KOPT-K1 (cell line): ENCODE data around the gene PLPPR5.

ENCODE experiments used
- H3K27ac ChIP-seq: fragments of 200-600 bp; sonication (generic); 2 replicates; pipeline ENCODE4 v1.5.1; 2016; ENCODE audit warnings: antibody characterized with exemption, mild to moderate bottlenecking, low read depth, low read length; ENCODE audit not compliant: poor library complexity, severe bottlenecking
- H3K36me3 ChIP-seq: fragments of 200-600 bp; sonication (generic); 2 replicates; pipeline ENCODE4 v1.5.1; 2017; ENCODE audit warnings: antibody characterized with exemption, mild to moderate bottlenecking, low read length, moderate library complexity; ENCODE audit not compliant: insufficient read depth
- H3K9me3 ChIP-seq: fragments of 200-600 bp; sonication (generic); 2 replicates; pipeline ENCODE4 v1.5.1; 2017; ENCODE audit warnings: antibody characterized with exemption, low read length, mild to moderate bottlenecking; ENCODE audit not compliant: insufficient read depth, poor library complexity, severe bottlenecking

The PLPPR5 gene

DNA sequence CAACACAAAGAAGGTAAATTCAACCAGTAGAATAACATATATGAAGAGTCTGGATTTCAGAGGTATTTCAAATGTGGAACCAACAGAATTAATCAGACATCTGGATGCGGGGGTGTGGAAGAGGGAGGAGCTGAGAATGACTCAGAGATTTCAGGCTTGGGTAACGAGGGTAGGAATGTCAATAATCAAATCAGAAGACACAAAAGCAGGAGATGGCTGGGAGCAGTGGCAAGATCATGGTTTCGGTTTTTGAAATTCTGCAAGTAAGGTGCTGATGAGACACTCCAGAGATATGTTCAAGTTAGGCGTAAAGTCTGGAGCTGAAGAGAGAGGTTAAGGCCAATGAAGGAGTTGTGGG is 64.0 kb downstream of the PLPPR5 start:
- H3K27ac ChIP-seq: no peak overlapping the region
- no peaks in the 10 kb centered on the region for H3K9me3 ChIP-seq
- H3K36me3 ChIP-seq: no peaks in the 10 kb centered on the region

DNA sequence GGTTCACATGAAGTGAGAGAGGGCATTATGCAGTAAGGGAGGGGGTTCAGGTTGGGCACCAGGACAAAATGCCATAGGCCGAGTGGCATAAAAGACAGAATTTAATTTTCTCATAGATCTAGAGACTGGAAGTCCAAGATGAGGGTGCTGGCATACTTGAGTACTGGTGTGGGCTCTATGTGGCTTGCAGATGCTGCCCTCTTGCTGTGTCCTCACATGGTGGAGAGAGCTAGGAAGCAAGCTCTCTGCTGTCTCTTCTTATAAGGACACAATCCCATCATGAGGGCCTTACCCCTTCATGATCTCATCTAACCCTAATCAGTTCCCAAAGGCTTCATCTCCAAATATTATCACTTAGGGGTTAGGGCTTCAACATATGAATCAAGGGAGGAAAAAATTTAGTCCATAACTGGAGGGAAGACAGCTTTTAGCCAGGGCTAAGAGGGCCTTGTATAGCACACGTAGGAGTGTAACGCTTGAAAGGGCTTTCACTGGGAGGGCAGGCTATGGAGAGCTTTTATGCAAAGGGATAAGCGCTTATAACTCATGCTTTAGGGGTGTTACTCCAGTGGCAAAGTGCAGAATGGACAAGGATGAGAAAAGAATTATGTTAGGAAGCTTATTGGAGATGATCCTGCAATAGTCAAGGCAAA is 64.5 kb downstream of the PLPPR5 start:
- Histone ChIP-seq H3K36me3 (no peaks in the 10 kb centered on the region), H3K9me3 (no peaks in the 10 kb centered on the region), H3K27ac (no peak overlapping the region)

DNA sequence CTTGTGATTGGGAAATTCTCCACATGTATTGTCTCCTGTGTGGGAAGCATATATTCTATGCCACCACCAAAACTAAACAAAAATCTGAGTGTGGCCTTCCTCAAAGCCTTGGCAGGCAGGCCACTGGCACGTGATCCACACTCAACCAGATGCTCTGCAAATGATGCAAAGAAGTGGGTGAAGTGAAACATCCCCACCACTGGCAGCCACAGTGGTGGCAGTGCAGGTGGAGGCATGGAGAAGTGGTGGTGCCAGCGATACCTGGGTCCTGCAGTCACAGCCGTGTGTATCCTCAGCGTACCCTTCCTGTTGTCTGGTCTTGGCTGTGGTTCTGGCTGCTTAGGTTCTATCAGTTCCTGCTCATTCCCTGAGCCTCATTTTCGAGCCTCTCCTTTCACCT is 65.2 kb downstream of the PLPPR5 start:
- Histone ChIP-seq H3K9me3 (no peaks in the 10 kb centered on the region), H3K27ac (no peak overlapping the region), H3K36me3 (no peaks in the 10 kb centered on the region)

DNA sequence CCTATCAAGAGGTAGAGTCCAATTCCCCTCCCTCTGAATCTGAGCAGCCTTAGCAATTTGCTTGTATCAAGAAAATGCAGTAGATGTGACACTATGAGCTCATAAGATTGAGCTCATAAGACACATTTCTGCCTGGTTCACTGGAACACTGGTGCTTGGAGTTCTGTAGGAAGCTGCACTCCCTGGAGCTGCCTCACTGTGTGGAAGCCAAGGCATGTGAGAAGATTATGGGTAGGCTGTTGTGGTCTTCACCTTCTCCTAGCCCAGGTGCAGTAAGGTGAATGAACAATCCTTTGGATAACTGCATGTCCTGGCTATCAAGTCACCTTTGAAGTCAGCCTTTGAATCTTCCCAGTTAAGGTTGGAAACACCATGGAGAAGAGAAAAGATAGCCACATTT is 67.3 kb downstream of the PLPPR5 start:
- Histone ChIP-seq H3K27ac (no peak overlapping the region), H3K36me3 (no peaks in the 10 kb centered on the region), H3K9me3 (no peaks in the 10 kb centered on the region)

DNA sequence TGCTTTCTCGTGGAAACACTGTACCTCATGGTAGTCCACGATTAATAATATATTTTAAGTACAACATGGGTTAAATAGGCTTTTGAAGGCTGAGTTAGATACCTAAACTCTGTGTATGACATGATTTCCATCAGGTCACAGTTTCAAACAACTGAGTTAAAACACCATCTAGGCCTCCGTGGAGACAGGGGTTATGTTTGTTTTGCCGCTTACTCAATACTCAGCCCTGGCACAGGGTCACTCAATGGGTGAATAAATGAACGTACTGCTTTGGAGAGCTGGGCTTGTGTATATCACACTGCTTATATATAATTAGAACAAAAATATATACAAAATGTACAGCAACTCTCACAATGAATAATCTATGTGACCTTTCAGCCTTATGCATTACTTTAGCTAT is 72.5 kb downstream of the PLPPR5 start:
- Histone ChIP-seq H3K27ac (no peak overlapping the region), H3K36me3 (no peaks in the 10 kb centered on the region), H3K9me3 (no peaks in the 10 kb centered on the region)

DNA sequence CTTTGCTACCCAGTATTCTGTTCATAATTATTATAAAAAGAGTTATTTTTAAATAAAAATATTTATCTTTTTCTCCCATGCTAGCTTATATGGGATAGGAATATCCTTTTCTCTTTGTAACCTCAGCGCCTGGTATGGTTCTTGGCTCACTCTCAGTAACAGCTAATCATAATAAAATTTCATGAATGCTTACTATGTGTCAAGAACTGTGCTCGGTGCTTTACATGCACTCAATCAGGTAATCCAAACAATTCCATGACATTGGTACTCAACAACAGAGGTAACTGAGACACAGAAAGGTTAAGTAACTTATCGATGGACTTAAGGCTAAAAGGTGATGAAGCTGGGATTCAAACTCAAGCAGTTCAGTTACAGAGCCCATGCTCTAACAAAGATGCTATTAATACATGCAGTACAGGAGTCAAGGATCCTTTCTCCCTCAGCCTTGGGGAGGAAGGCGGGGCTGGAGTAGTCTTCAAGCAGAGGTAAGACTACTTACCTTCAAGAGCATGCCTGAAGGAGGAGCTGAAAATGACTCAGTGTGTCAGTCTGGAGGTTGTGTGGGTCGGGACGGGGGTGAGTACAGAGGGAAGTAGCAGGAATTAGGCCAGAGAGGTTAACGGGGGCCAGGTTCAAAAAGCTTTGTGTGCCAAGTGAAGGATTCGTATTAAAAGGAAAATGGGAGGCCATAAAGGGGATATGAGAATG is 73.4 kb downstream of the PLPPR5 start:
- Histone ChIP-seq H3K9me3 (no peaks in the 10 kb centered on the region), H3K27ac (no peak overlapping the region), H3K36me3 (no peaks in the 10 kb centered on the region)

DNA sequence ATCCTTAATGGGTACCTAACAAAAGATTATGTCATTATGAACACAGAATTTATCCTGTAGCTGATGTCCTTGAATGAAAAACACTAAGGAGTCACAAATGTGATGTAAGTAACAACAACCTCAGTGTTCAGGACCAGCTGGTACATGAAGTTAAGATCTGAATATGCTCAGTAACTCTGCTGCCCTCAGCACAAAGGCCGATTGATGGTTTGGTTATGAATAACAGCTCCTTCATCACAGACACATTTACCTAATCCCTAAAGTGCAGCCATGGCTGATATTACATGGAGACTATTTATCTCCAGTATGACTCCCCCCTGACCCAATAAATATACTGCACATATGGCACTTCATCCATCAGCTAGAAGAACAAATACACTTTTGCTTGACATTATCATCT is 75.2 kb downstream of the PLPPR5 start:
- Histone ChIP-seq H3K9me3 (no peaks in the 10 kb centered on the region), H3K36me3 (no peaks in the 10 kb centered on the region), H3K27ac (no peak overlapping the region)

DNA sequence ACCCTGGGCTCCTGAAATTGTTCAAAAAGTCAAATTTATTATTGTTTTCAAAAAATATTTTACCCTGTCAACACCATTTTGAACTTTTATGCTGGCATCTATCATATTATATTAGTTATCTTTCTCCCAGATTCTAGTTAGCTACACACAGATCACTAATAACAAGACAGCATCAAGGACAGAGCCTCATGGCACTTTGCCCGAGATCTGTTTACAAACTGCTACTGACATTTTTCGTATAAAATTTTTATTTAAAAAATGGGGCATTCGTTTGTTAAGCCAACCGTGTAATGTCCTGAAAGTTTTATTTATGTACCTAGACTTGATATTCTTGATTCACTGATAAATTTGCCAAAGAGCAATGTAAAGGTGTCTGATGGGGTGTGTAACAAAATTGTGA is 78.1 kb downstream of the PLPPR5 start:
- no peaks in the 10 kb centered on the region for H3K36me3 ChIP-seq
- no peaks in the 10 kb centered on the region for H3K9me3 ChIP-seq
- H3K27ac ChIP-seq: no peak overlapping the region

DNA sequence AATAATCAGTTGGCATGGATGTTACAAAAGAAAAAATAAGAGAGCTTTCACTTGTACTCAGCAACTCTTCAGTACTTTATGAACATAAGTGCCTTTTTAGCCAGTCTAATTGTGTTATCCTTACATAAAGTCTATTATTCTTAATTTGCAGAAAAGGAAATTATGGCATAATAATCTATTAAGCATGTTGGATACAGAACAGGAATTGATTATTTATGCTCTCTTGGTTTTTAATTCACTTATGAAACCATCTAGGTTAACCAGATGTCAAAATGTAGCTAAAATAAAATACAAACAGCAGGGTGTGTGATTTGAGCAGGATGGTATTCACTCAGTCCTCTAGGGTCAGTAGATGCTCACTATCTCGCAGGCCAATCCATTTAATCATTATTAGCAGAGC is 79.7 kb downstream of the PLPPR5 start:
- Histone ChIP-seq H3K36me3 (no peaks in the 10 kb centered on the region), H3K27ac (no peak overlapping the region), H3K9me3 (no peaks in the 10 kb centered on the region)

DNA sequence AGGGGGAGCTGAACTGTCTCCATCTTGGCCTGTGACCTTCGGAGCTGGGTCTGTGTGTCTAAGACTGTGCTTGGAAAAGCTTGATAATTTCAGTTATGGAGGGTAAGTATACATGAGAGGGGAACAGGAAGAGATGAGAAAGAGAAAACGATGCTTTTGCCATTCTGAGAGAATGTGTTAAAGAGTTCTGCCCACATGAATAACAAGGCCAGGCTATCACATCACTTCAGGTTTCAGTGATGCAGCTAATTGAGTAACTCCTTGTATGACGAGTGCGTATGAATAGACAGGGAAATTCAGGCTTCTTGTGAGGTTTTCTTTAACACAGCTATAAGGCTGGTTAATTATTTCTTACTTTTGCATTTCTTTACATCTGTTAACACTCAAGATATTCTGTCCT is 81.0 kb downstream of the PLPPR5 start:
- H3K27ac ChIP-seq: no peak overlapping the region
- H3K9me3 ChIP-seq: no peaks in the 10 kb centered on the region
- no peaks in the 10 kb centered on the region for H3K36me3 ChIP-seq

DNA sequence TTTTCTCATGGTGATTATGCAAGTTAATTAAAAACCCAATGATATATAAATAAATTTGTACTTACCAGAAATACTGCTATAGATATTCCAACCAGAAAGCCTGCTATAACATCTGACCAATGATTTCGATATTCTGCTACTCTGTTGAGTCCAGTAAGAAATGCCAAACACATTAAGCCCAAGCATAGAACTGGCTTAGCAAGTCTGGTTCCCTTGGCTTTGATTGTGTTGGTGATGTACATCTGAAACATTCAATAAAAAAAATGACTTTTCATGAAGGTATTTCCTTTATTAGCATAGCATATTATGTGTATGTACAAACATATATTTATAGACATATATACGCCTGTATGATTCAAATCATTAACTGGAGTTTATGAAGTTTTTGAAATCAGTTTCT is 82.8 kb downstream of the PLPPR5 start:
- Histone ChIP-seq H3K9me3 (no peaks in the 10 kb centered on the region), H3K27ac (no peak overlapping the region), H3K36me3 (no peaks in the 10 kb centered on the region)

DNA sequence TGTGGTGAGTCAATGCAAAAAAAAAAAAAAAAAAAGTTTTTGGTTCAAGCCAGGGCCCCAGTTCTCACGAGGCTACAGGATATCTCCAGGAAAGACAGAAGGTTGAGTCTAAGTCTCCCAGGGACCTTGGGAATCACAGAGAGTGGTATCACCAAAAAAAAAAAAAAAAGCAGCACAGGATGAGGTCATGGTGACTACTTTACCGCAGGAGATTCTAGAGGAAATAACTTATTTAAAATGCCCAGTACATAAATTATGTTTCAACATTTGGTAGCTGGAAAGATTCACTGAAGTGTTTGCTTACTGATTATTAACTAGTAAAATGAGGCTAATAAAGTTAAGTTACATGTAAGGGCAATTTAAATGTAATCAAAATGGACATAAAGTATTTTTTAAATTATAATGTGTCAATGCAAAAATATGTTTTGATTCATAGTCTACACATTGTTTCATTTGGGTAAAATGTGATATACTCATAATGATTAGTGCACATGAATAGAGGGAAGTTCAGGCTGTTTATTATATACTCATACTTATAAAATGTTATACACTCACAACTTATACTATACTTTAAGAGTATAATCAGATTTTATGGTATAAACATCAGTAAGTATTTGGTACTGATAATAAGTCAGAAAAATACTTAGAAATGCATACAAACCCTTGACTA is 84.1 kb downstream of the PLPPR5 start:
- no peaks in the 10 kb centered on the region for H3K9me3 ChIP-seq
- no peaks in the 10 kb centered on the region for H3K36me3 ChIP-seq
- no peak overlapping the region for H3K27ac ChIP-seq

DNA sequence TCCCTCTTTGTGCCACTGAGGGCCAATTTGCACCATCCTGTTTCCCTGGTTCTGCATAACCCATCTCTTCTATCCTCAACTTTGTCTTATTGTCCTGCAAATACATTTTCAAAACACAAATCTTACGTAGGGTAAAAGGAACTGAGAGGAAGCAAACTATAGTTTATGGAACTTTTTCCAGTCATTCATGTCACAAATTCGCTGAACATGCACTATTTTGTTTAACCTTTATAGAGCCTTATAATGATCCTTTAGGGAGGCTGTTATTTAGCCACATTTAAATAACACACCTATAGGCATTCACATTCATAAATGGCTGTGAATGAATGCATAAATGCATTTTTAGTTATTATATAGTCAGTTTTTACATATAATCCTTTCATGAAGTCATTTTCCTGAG is 85.0 kb downstream of the PLPPR5 start:
- H3K27ac ChIP-seq: no peak overlapping the region

DNA sequence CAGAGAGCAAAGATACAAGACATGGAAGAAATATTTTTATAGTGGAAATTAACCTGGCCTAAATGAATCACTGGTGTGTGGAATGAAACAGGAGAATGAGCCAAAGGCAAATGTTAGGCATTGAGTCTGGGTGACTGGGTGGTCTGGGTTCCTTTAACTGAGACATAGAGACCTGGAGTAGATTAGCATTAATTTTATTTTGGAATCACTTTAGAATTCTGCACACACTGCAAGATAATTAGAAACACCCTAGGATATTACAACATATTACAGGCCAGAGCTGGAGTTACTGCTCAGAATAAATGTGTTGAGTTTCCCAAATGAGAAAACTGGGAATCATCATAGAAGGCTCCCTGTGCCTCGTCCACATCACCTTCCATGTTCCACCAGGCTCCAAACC is 85.5 kb downstream of the PLPPR5 start:
- H3K36me3 ChIP-seq: no peaks in the 10 kb centered on the region
- H3K9me3 ChIP-seq: no peaks in the 10 kb centered on the region
- no peak overlapping the region for H3K27ac ChIP-seq

More for the DNA sequence above, 85.0 kb downstream of the PLPPR5 start:
- Histone ChIP-seq H3K36me3 (no peaks in the 10 kb centered on the region), H3K9me3 (no peaks in the 10 kb centered on the region)

DNA sequence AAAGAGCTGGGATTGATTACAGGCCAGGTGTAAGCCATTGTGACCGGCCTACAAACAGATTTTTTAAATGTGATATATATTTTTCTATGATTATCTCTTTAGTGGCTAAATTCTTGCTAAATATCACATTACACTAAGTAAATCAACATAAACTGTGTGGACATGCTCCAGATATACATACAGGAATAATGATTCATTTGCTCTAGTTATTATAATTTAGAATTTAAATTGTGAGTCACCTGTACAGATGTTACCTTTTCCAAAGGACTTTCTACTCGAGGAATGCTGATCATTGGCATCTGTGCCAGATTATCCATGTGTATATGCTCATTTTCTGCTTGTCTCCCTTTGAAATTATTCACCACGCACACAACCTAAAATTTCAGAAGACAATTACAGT is 90.1 kb downstream of the PLPPR5 start:
- Histone ChIP-seq H3K36me3 (no peaks in the 10 kb centered on the region), H3K9me3 (no peaks in the 10 kb centered on the region), H3K27ac (no peak overlapping the region)

DNA sequence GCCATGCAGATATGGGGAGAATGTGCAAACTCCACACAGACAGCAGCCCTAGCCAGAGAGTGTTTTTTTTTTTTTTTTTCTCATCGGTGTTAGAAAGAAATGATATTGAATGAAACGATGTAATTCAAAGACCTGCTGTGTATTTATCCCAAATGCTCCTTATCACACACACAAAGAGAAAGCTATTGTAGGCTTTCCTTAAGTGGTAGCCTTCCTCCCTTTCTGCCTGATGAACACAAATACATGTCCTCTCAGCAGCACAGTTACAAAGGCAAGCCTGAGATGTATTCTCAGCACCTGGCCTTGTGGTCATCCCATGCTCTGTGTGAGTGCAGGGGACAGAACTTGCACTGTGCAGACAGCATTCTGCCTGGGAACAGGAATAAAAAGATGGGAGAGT is 93.8 kb downstream of the PLPPR5 start:
- H3K36me3 ChIP-seq: no peaks in the 10 kb centered on the region
- H3K27ac ChIP-seq: no peak overlapping the region
- no peaks in the 10 kb centered on the region for H3K9me3 ChIP-seq
